HepG2 (cell line): ENCODE measurements around the gene ART4. TPM values are rescaled to one million over a fixed set of nuclear protein-coding genes. Genes with fewer than 3 reads are reported as not detected.

Experiments used
- ATAC-seq: fragments of 200-7000 bp; cut with Tn5 transposase; 3 replicates; pipeline ENCODE4 v1.9.1; 2020; ENCODE audit warnings: mild to moderate bottlenecking, moderate library complexity
- BruUV-seq: library from RNA; stranded (reverse); fragments of 400-500 nt; replicated peaks from 2 replicates; lab custom pipeline; 2021; lab: Mats Ljungman, UMichigan
- CTCF ChIA-PET: fragments of 300-600 bp; formaldehyde crosslinking; extraction: SDS; loops from one replicate; lab custom pipeline; 2021; ENCODE audit warnings: low total read pairs, inconsistent platforms, low intra/inter-chr PET ratio; lab: Yijun Ruan, JAX
- POLR2A ChIA-PET: fragments of 350-600 bp; sonication (Branson Sonifier 250); formaldehyde crosslinking; loops from one replicate; lab custom pipeline; 2020; ENCODE audit warnings: antibody characterized with exemption, inconsistent platforms; lab: Yijun Ruan, JAX
- DNase-seq: peaks from one replicate; pipeline ENCODE4 v3.0.0-alpha.2; 2015; ENCODE audit warnings: low spot score
- FAIRE-seq: peaks from 3 replicates; lab custom pipeline; 2011; peaks lifted over from hg19 to GRCh38; lab: Jason Lieb, UNC
- H2AFZ ChIP-seq: one replicate; pipeline ENCODE4 v1.6.1; 2011; ENCODE audit warnings: low read length, inconsistent platforms
- H3K27ac ChIP-seq: fragments of 300-600 bp; 3 replicates; pipeline ENCODE4 v1.8.0; 2011; ENCODE audit warnings: mixed run types, mild to moderate bottlenecking, mixed read lengths, low read length, inconsistent platforms; ENCODE audit not compliant: insufficient read depth; ENCODE audit errors: extremely low read length
- H3K27me3 ChIP-seq, 2 experiments: fragments of 200-600 bp in 1 of 2; 2 replicates in 1 of 2; 3 replicates in 1 of 2; pipeline versions ENCODE4 v1.6.0 to v1.8.0; 2011; ENCODE audit warnings: low read length in 2 of 2, mild to moderate bottlenecking in 2 of 2, moderate library complexity in 2 of 2, inconsistent platforms in 1 of 2; ENCODE audit not compliant: insufficient read depth in 2 of 2, control insufficient read depth in 1 of 2
- H3K36me3 ChIP-seq, 2 experiments: fragments of 200-600 bp in 1 of 2; replicated peaks in 1 of 2; 2 replicates in 1 of 2; 3 replicates in 1 of 2; pipeline versions ENCODE4 v1.5.1 to v1.8.0; 2011; ENCODE audit warnings: low read length in 2 of 2, inconsistent platforms in 1 of 2; ENCODE audit not compliant: insufficient read depth in 2 of 2, control insufficient read depth in 1 of 2
- H3K4me1 ChIP-seq: 2 replicates; pipeline ENCODE4 v1.5.1; 2012; ENCODE audit warnings: low read length, inconsistent platforms; ENCODE audit not compliant: insufficient read depth
- H3K4me2 ChIP-seq: 2 replicates; pipeline ENCODE4 v1.6.0; 2011; ENCODE audit warnings: low read depth, low read length, inconsistent platforms
- H3K4me3 ChIP-seq, 3 experiments: fragments of 200-600 bp in 1 of 3; sonication (generic), shearing (Covaris generic) in 1 of 3; replicated peaks in 1 of 3; 2 replicates each; pipeline ENCODE4 v1.5.1; 2011 to 2016; ENCODE audit warnings: low read length in 3 of 3, inconsistent platforms in 2 of 3, low read depth in 2 of 3, mild to moderate bottlenecking in 2 of 3, control low read depth in 1 of 3, mixed read lengths in 1 of 3; ENCODE audit not compliant: insufficient read depth in 1 of 3
- H3K79me2 ChIP-seq: one replicate; pipeline ENCODE4 v1.6.1; 2011; ENCODE audit warnings: low read length, inconsistent platforms; ENCODE audit not compliant: insufficient read depth
- H3K9ac ChIP-seq: 2 replicates; pipeline ENCODE4 v1.6.0; 2011; ENCODE audit warnings: mild to moderate bottlenecking, low read depth, low read length, inconsistent platforms; ENCODE audit not compliant: insufficient read depth
- H3K9me3 ChIP-seq: 2 replicates; pipeline ENCODE4 v1.5.1; 2012; ENCODE audit warnings: mild to moderate bottlenecking, low read length
- H4K20me1 ChIP-seq: 2 replicates; pipeline ENCODE4 v1.6.0; 2011; ENCODE audit warnings: inconsistent platforms, mild to moderate bottlenecking, low read length, moderate library complexity; ENCODE audit not compliant: insufficient read depth
- ATAD3A ChIP-seq: sonication (generic); formaldehyde crosslinking; IDR thresholded peaks from 2 replicates; pipeline ENCODE4 v1.4.0; 2020; ENCODE audit warnings: missing genetic modification reagents
- HMGA1 ChIP-seq: sonication (generic); formaldehyde crosslinking; conservative IDR thresholded peaks from 2 replicates; pipeline ENCODE4 v1.4.0; 2020; ENCODE audit warnings: missing genetic modification reagents
- JUND ChIP-seq: sonication (generic); formaldehyde crosslinking; IDR thresholded peaks from 2 replicates; pipeline ENCODE4 v1.8.0; 2022; ENCODE audit warnings: mild to moderate bottlenecking, missing genetic modification reagents
- ONECUT2 ChIP-seq: sonication (generic); formaldehyde crosslinking; IDR thresholded peaks from 2 replicates; pipeline ENCODE4 v1.4.0; 2020; ENCODE audit warnings: missing genetic modification reagents
- PHF21A ChIP-seq: sonication (generic); formaldehyde crosslinking; IDR thresholded peaks from 2 replicates; pipeline ENCODE4 v1.5.0; 2020; ENCODE audit warnings: mild to moderate bottlenecking, missing genetic modification reagents
- RBAK ChIP-seq: sonication (generic); formaldehyde crosslinking; IDR thresholded peaks from 2 replicates; pipeline ENCODE4 v1.5.1; 2020; ENCODE audit warnings: mild to moderate bottlenecking, missing genetic modification reagents
- ZNF282 ChIP-seq: fragments of 450-650 bp; IDR thresholded peaks from 2 replicates; pipeline ENCODE4 v1.6.1; 2018; ENCODE audit not compliant: partially characterized antibody
- WGBS: methylation state at CpG from one replicate; pipeline ENCODE4 v1.1.6; 2017; ENCODE audit warnings: low lambda C conversion rate; 5-methylcytosine and 5-hydroxymethylcytosine counted together
- in situ Hi-C: cut with HindIII; loops from 2 replicates; pipeline ENCODE4 v1.10.0; 2017; ENCODE audit warnings: low pct_unique_long_range_greater_than_20kb; ENCODE audit not compliant: extremely low pct_ligation_motif_present
- intact Hi-C: fragments of 100-400 bp; cut with micrococcal nuclease; formaldehyde crosslinking; loops from one replicate; pipeline ENCODE4 v1.10.0; 2022; ENCODE audit not compliant: unreplicated experiment
- polyA plus RNA-seq, 8 experiments: library from polyadenylated mRNA; depleted of rRNA in 3 of 8; stranded (reverse) in 7 of 8; unstranded in 1 of 8; fragments of >200 nt; fragmentation: Illumina TruSeq in 4 of 8; extraction: Trizol in 4 of 8; gene quantifications; 2 replicates each; pipeline versions ENCODE4 v1.2.1 to v1.2.3, GENCODE V29; 2011 to 2016; ENCODE audit warnings: low read depth in 4 of 8, missing spikeins in 1 of 8, mixed read lengths in 1 of 8; ENCODE audit not compliant: insufficient read depth in 1 of 8
- total RNA-seq, 5 experiments: library from RNA; depleted of rRNA; stranded (reverse); fragments of >200 nt; fragmentation: Illumina TruSeq; extraction: Trizol; gene quantifications; 2 replicates each; pipeline ENCODE4 v1.2.3, GENCODE V29; 2016; ENCODE audit warnings: low read depth in 1 of 5
- TF ChIP-seq, protein P1 (sequence below): IDR thresholded peaks from 2 replicates; pipeline ENCODE4 v1.6.1; 2012; ENCODE audit warnings: low read depth, low read length, improper control_type of control experiment
- TF ChIP-seq, protein P2 (sequence below): sonication (generic); formaldehyde crosslinking; IDR thresholded peaks from 2 replicates; pipeline ENCODE4 v1.8.1; 2023; ENCODE audit warnings: missing genetic modification reagents, mild to moderate bottlenecking, borderline replicate concordance
- TF ChIP-seq, protein P3 (sequence below): fragments of 450-650 bp; IDR thresholded peaks from 2 replicates; pipeline ENCODE4 v1.6.1; 2017
- TF ChIP-seq, protein P4 (sequence below): sonication (generic); formaldehyde crosslinking; IDR thresholded peaks from 2 replicates; pipeline ENCODE4 v1.4.0; 2020; ENCODE audit warnings: missing genetic modification reagents
- TF ChIP-seq, protein P5 (sequence below): sonication (generic); formaldehyde crosslinking; conservative IDR thresholded peaks from 2 replicates; pipeline ENCODE4 v1.8.1; 2023; ENCODE audit warnings: missing genetic modification reagents
- TF ChIP-seq, protein P6 (sequence below): sonication (generic); formaldehyde crosslinking; IDR thresholded peaks from 2 replicates; pipeline ENCODE4 v1.5.1; 2020; ENCODE audit warnings: mild to moderate bottlenecking, missing genetic modification reagents, moderate library complexity

ART4 gene
- total and polyA plus RNA-seq, 2 of the 13 experiments (the other 11 are each of a cell fraction or from before 2014, with no cell fraction given) = 17.6 to 20.3 TPM

DNA sequence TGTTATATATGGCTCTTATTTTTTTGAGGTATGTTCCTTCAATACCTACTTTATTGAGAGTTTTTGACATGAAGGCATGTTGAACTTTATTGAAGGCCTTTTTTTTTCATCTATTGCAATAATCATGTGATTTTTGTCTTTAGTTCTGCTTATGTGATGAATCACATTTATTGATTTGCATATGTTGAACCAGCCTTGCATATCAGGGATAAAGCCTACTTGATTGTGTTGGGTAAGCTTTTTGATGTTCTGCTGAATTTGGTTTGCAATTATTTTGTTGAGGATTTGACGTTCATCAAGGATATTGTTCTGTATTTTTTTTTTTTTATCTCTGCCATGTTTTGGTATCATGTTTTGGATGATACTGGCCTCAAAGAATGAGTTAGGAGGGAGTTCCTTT lies 15.2 kb upstream of the ART4 start (continued):
- TF ChIP-seq, protein P1, sequence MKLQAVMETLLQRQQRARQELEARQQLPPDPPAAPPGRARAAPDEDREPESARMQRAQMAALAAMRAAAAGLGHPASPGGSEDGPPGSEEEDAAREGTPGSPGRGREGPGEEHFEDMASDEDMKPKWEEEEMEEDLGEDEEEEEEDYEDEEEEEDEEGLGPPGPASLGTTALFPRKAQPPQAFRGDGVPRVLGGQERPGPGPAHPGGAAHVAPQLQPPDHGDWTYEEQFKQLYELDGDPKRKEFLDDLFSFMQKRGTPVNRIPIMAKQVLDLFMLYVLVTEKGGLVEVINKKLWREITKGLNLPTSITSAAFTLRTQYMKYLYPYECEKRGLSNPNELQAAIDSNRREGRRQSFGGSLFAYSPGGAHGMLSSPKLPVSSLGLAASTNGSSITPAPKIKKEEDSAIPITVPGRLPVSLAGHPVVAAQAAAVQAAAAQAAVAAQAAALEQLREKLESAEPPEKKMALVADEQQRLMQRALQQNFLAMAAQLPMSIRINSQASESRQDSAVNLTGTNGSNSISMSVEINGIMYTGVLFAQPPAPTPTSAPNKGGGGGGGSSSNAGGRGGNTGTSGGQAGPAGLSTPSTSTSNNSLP = no peak
- TF ChIP-seq PHF21A (CRISPR knock-in tag) = no peak
- TF ChIP-seq, protein P2, sequence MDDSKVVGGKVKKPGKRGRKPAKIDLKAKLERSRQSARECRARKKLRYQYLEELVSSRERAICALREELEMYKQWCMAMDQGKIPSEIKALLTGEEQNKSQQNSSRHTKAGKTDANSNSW (CRISPR knock-in tag) = no peak

DNA sequence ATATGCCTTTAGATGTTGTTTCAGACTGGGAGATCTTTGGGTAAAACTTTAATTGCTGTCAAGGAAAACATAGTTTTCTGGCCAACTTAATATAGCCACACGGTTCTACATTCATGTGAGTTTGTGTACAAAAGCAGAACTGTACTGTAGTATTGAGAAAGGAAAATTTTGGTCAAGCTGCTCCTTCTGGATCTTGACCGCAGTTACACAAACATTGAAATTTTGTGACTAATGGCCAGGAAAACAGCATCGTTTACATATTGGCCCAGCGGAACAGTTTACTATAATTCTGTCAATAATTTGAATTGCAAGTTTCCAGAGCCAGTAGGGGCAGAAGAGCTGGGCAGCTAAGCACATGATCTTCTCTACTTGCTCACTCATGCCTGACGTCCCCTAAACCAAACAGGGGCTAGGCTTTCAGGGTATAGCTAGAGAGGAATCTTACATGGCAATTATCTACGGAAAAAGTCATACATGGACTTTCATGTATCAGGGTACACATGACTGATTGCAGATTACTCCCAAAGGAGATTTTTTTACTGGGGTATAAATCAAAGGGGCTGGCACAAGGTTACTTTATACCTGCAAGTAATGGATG lies 11.4 kb upstream of the ART4 start:
- POLR2A ChIA-PET = no interaction called here
- Histone ChIP-seq H3K4me3 (no peak overlapping the region), H4K20me1 (no peaks in the 10 kb centered on the region), H3K9ac (no peak overlapping the region), H3K79me2 (no peaks in the 10 kb centered on the region), H2AFZ (no peak overlapping the region), H3K4me1 (peaks cover 10% of the 10 kb centered on the region), H3K9me3 (no peaks in the 10 kb centered on the region), H3K27ac (no peak overlapping the region), H3K27me3 (no peaks in the 10 kb centered on the region), H3K36me3 (no peaks in the 10 kb centered on the region), H3K4me2 (no peak overlapping the region)
- ATAC-seq (no peak), DNase-seq (no peak), FAIRE-seq (no peak)
- in situ Hi-C loops = no loop called here
- intact Hi-C loops = no loop called here
- no TSS peak for BruUV-seq
- TF ChIP-seq JUND (no peak), ZNF282 (no peak), ATAD3A (CRISPR knock-in tag) (no peak), RBAK (CRISPR knock-in tag) (no peak), ONECUT2 (CRISPR knock-in tag) (no peak), HMGA1 (no peak)
- TF ChIP-seq, protein P3, sequence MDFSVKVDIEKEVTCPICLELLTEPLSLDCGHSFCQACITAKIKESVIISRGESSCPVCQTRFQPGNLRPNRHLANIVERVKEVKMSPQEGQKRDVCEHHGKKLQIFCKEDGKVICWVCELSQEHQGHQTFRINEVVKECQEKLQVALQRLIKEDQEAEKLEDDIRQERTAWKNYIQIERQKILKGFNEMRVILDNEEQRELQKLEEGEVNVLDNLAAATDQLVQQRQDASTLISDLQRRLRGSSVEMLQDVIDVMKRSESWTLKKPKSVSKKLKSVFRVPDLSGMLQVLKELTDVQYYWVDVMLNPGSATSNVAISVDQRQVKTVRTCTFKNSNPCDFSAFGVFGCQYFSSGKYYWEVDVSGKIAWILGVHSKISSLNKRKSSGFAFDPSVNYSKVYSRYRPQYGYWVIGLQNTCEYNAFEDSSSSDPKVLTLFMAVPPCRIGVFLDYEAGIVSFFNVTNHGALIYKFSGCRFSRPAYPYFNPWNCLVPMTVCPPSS = no peak
- TF ChIP-seq, protein P4, sequence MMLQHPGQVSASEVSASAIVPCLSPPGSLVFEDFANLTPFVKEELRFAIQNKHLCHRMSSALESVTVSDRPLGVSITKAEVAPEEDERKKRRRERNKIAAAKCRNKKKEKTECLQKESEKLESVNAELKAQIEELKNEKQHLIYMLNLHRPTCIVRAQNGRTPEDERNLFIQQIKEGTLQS (CRISPR knock-in tag) = no peak
- TF ChIP-seq, protein P5, sequence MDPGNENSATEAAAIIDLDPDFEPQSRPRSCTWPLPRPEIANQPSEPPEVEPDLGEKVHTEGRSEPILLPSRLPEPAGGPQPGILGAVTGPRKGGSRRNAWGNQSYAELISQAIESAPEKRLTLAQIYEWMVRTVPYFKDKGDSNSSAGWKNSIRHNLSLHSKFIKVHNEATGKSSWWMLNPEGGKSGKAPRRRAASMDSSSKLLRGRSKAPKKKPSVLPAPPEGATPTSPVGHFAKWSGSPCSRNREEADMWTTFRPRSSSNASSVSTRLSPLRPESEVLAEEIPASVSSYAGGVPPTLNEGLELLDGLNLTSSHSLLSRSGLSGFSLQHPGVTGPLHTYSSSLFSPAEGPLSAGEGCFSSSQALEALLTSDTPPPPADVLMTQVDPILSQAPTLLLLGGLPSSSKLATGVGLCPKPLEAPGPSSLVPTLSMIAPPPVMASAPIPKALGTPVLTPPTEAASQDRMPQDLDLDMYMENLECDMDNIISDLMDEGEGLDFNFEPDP (CRISPR knock-in tag) = no peak
- TF ChIP-seq, protein P6, sequence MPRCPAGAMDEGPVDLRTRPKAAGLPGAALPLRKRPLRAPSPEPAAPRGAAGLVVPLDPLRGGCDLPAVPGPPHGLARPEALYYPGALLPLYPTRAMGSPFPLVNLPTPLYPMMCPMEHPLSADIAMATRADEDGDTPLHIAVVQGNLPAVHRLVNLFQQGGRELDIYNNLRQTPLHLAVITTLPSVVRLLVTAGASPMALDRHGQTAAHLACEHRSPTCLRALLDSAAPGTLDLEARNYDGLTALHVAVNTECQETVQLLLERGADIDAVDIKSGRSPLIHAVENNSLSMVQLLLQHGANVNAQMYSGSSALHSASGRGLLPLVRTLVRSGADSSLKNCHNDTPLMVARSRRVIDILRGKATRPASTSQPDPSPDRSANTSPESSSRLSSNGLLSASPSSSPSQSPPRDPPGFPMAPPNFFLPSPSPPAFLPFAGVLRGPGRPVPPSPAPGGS = no peak
- WGBS = 10% methylated on average over 6 of the region's 6 CpGs
- CTCF ChIA-PET = no interaction called here
